OCI-LY1 (cell line): ENCODE measurements around the gene PYGM.

Experiments
- H2AFZ ChIP-seq: fragments of 200-600 bp; sonication (generic), shearing (Covaris generic); 2 replicates; pipeline ENCODE4 v1.6.0; 2014; ENCODE audit warnings: antibody characterized with exemption, mild to moderate bottlenecking, low read length
- H3F3A ChIP-seq: fragments of 200-600 bp; sonication (generic), shearing (Covaris generic); 2 replicates; pipeline ENCODE4 v1.6.0; 2014; ENCODE audit warnings: mild to moderate bottlenecking, antibody characterized with exemption, low read length, moderate library complexity; ENCODE audit not compliant: insufficient read depth
- H3K27ac ChIP-seq: fragments of 200-600 bp; sonication (generic); 2 replicates; pipeline ENCODE4 v1.5.1; 2014; ENCODE audit warnings: low read length, mixed run types, mild to moderate bottlenecking, low read depth; ENCODE audit not compliant: poor library complexity, severe bottlenecking
- H3K27me3 ChIP-seq: fragments of 200-600 bp; sonication (generic); 2 replicates; pipeline ENCODE4 v1.6.0; 2014; ENCODE audit warnings: antibody characterized with exemption, mild to moderate bottlenecking, low read length, moderate library complexity; ENCODE audit not compliant: insufficient read depth
- H3K36me3 ChIP-seq: fragments of 200-600 bp; sonication (generic); 2 replicates; pipeline ENCODE4 v1.6.1; 2014; ENCODE audit warnings: mild to moderate bottlenecking, antibody characterized with exemption, low read length, moderate library complexity, mixed read lengths; ENCODE audit not compliant: insufficient read depth
- H3K4me1 ChIP-seq: fragments of 200-600 bp; sonication (generic); 2 replicates; pipeline ENCODE4 v1.5.1; 2014; ENCODE audit warnings: mild to moderate bottlenecking, low read length, moderate library complexity; ENCODE audit not compliant: insufficient read depth, severe bottlenecking
- H3K4me2 ChIP-seq: fragments of 200-600 bp; sonication (generic), shearing (Covaris generic); 2 replicates; pipeline ENCODE4 v1.6.1; 2014; ENCODE audit warnings: low read length
- H3K4me3 ChIP-seq: fragments of 200-600 bp; sonication (generic); 2 replicates; pipeline ENCODE4 v1.5.1; 2014; ENCODE audit warnings: low read length, low read depth, mild to moderate bottlenecking, mixed read lengths; ENCODE audit not compliant: poor library complexity, severe bottlenecking
- H3K79me2 ChIP-seq: fragments of 200-600 bp; shearing (Covaris generic); 2 replicates; pipeline ENCODE4 v1.6.1; 2016; ENCODE audit warnings: mixed run types, low read length, mixed read lengths; ENCODE audit not compliant: insufficient read depth
- H3K9ac ChIP-seq: fragments of 200-600 bp; sonication (generic), shearing (Covaris generic); 2 replicates; pipeline ENCODE4 v1.6.1; 2014; ENCODE audit warnings: mild to moderate bottlenecking, low read length, mixed read lengths
- H3K9me2 ChIP-seq: fragments of 200-600 bp; sonication (generic), shearing (Covaris generic); 2 replicates; pipeline ENCODE4 v1.6.1; 2014; ENCODE audit warnings: low read depth, mild to moderate bottlenecking, low read length, mixed read lengths
- H3K9me3 ChIP-seq: fragments of 200-600 bp; shearing (Covaris generic); 2 replicates; pipeline ENCODE4 v1.6.1; 2014; ENCODE audit warnings: low read length, mixed read lengths
- H4K20me1 ChIP-seq: fragments of 200-600 bp; sonication (generic), shearing (Covaris generic); 2 replicates; pipeline ENCODE4 v1.6.0; 2016; ENCODE audit warnings: mild to moderate bottlenecking, low read length; ENCODE audit not compliant: insufficient read depth
- EZH2 ChIP-seq: fragments of 200-600 bp; sonication (generic), shearing (Covaris generic); IDR thresholded peaks from 2 replicates; pipeline ENCODE4 v1.8.0; 2017; ENCODE audit warnings: borderline replicate concordance, mixed run types, mild to moderate bottlenecking, antibody characterized with exemption, low read length, moderate library complexity, mixed read lengths
- TF ChIP-seq, protein P1 (sequence below): fragments of 200-600 bp; sonication (generic), shearing (Covaris generic); IDR thresholded peaks from 2 replicates; pipeline ENCODE4 v1.5.1; 2017; ENCODE audit warnings: mild to moderate bottlenecking, antibody characterized with exemption, low read length, moderate library complexity, mixed read lengths

PYGM gene

DNA sequence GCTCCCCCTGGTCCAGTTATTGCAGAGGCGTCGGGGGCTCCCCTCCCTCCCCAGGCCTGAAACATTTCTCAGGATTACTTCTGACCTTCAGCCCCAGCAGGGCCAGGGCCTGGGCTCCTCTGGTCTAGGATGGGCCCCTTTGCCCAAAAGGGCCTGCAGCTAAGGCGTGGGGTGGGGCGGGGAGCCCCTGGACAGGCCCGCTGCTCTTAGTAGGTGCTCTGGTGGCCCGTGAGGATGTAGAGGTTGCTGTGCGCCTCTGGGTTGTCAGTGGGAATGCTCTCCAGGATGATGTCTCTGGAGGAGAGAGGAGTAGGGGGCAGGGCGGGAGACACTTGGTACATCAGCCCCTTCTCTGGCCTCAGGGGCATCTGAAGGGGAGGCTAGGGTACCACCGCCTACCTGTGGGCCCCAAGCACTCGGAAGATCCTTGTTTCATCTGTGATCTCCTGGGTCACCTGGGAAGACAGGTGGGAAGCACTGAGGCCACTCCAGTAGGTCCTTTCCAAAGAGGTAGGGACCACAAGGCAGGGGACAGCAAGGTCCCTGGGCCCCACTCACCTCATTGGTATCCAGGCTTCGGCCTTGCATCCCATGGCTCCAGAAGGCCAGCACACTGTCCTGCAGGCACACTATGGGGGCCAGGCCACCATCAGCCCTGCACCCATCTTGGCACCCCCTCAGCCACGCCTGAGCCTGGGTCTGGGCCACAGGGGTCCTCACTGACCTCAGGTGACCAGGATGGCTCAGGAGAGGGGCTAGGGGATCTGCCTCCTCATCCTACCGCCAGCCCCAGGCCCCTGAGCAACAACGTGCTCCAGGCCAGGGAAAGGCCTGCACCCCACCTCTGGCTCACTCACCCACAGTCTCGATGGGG is 29.8 kb upstream of the PYGM start:
- Histone ChIP-seq H3K27ac (no peak overlapping the region), H4K20me1 (no peaks in the 10 kb centered on the region), H3K36me3 (peaks cover 31% of the 10 kb centered on the region; the same call in 1 of the 2 replicates), H3K9me3 (no peaks in the 10 kb centered on the region), H3K9me2 (no peaks in the 10 kb centered on the region), H3K27me3 (no peaks in the 10 kb centered on the region), H3K4me3 (no peak overlapping the region), H3K79me2 (no peaks in the 10 kb centered on the region), H2AFZ (no peak overlapping the region), H3F3A (no peaks in the 10 kb centered on the region), H3K9ac (no peak overlapping the region), H3K4me2 (no peak overlapping the region), H3K4me1 (peaks cover 6% of the 10 kb centered on the region)
- TF ChIP-seq, protein P1, sequence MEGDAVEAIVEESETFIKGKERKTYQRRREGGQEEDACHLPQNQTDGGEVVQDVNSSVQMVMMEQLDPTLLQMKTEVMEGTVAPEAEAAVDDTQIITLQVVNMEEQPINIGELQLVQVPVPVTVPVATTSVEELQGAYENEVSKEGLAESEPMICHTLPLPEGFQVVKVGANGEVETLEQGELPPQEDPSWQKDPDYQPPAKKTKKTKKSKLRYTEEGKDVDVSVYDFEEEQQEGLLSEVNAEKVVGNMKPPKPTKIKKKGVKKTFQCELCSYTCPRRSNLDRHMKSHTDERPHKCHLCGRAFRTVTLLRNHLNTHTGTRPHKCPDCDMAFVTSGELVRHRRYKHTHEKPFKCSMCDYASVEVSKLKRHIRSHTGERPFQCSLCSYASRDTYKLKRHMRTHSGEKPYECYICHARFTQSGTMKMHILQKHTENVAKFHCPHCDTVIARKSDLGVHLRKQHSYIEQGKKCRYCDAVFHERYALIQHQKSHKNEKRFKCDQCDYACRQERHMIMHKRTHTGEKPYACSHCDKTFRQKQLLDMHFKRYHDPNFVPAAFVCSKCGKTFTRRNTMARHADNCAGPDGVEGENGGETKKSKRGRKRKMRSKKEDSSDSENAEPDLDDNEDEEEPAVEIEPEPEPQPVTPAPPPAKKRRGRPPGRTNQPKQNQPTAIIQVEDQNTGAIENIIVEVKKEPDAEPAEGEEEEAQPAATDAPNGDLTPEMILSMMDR, result no peak
- no peak for TF ChIP-seq EZH2

GRCh38 chr11:64788321-64789215 is 28.8 kb upstream of the PYGM start:
- no peak overlapping the region for H3K9ac ChIP-seq
- peaks cover 31% of the 10 kb centered on the region; the same call in 1 of the 2 replicates for H3K36me3 ChIP-seq

More at GRCh38 chr11:64788321-64789215, 28.8 kb upstream of the PYGM start:
- H4K20me1 ChIP-seq, result no peaks in the 10 kb centered on the region
- H3K27ac ChIP-seq, result no peak overlapping the region
- H3K9me3 ChIP-seq, result no peaks in the 10 kb centered on the region
- no peak for TF ChIP-seq EZH2
- TF ChIP-seq, protein P1, result no peak
- H3K27me3 ChIP-seq, result no peaks in the 10 kb centered on the region
- H3K4me1 ChIP-seq, result peaks cover 6% of the 10 kb centered on the region
- no peaks in the 10 kb centered on the region for H3F3A ChIP-seq
- H3K4me3 ChIP-seq, result no peak overlapping the region
- no peaks in the 10 kb centered on the region for H3K79me2 ChIP-seq
- no peak overlapping the region for H3K4me2 ChIP-seq
- H3K9me2 ChIP-seq, result no peaks in the 10 kb centered on the region
- H2AFZ ChIP-seq, result no peak overlapping the region
